ENCODE measurements around the gene SSTR5. TPM values are rescaled to one million over a fixed set of nuclear protein-coding genes. Genes with fewer than 3 reads are reported as not detected.

SSTR5 gene
- total and polyA plus RNA-seq, 2 donors (not counting 1 experiment from before 2014, with no cell fraction given), result not detected

- Histone ChIP-seq H3K4me3 (ENCODE audit: control extremely low read depth in 1 of 5, extremely low read depth in 1 of 5, insufficient read depth in 1 of 5, low read depth in 2 of 5, low read length in 4 of 5) (no peak overlapping the region), H3K4me2 (replicated peaks; ENCODE audit: low read depth, low read length, poor library complexity, severe bottlenecking) (no peak overlapping the region), H3K4me1 (ENCODE audit: control insufficient read depth in 2 of 2, insufficient read depth in 2 of 2, low read length in 2 of 2) (no peaks in the 10 kb centered on the region), H3K27ac (ENCODE audit: low read length in 2 of 2) (no peak overlapping the region), H2AFZ (ENCODE audit: insufficient read depth, low read depth, low read length, poor library complexity, severe bottlenecking) (no peak overlapping the region), H3K9ac (ENCODE audit: low read length) (no peak overlapping the region), H3K36me3 (replicated peaks in 1 of 2; ENCODE audit: control extremely low read depth in 1 of 2, control insufficient read depth in 1 of 2, extremely low read depth in 1 of 2, insufficient read depth in 2 of 2, low read length in 1 of 2) (no peaks in the 10 kb centered on the region), H3K27me3 (replicated peaks in 1 of 4; ENCODE audit: control extremely low read depth in 1 of 4, control insufficient read depth in 3 of 4, insufficient read depth in 4 of 4, low read length in 3 of 4) (no peaks in the 10 kb centered on the region), H3K79me2 (ENCODE audit: control insufficient read depth, insufficient read depth, low read length) (no peaks in the 10 kb centered on the region), H4K20me1 (ENCODE audit: control insufficient read depth, insufficient read depth, low read length, poor library complexity, severe bottlenecking) (no peaks in the 10 kb centered on the region), H3K9me3 (ENCODE audit: control extremely low read depth in 1 of 3, control insufficient read depth in 2 of 3, insufficient read depth in 1 of 3, low read length in 2 of 3) (peaks cover 0 to 3% (median 0%) of the 10 kb centered on the region in 3 donors)
- WGBS (ENCODE audit: insufficient coverage), result 81% methylated on average over 16 of the region's 16 CpGs
- POLR2A ChIA-PET, result no interaction called here
- Mint-ChIP-seq H3K4me1 (no peaks in the 10 kb centered on the region), H3K27me3 (no peaks in the 10 kb centered on the region), H3K4me3 (no peak overlapping the region), H3K27ac (no peak overlapping the region), H3K9me3 (ENCODE audit: insufficient read depth) (no peaks in the 10 kb centered on the region)
- ATAC-seq (ENCODE audit: low read depth) (no peak), DNase-seq (no peak)
- CTCF ChIA-PET, result no interaction called here
- no peak for TF ChIP-seq EZH2 (IDR thresholded peaks at IDR 0.05; ENCODE audit: borderline replicate concordance, insufficient read depth, low read depth, low read length, poor library complexity, severe bottlenecking)
- TF ChIP-seq CTCF (IDR thresholded peaks at IDR 0.05), result no peak
- intact Hi-C loops (cut with micrococcal nuclease), result no loop called here
Observed at GRCh38 chr16:1047801-1048200, 24.7 kb upstream of the SSTR5 start.

GRCh38 chr16:1048442-1049112, 24.0 kb upstream of the SSTR5 start:
- Mint-ChIP-seq H3K4me1 (no peaks in the 10 kb centered on the region), H3K9me3 (ENCODE audit: insufficient read depth) (no peaks in the 10 kb centered on the region), H3K27me3 (no peaks in the 10 kb centered on the region), H3K4me3 (no peak overlapping the region), H3K27ac (no peak overlapping the region)
- Histone ChIP-seq H4K20me1 (ENCODE audit: control insufficient read depth, insufficient read depth, low read length, poor library complexity, severe bottlenecking) (no peaks in the 10 kb centered on the region), H3K79me2 (ENCODE audit: control insufficient read depth, insufficient read depth, low read length) (no peaks in the 10 kb centered on the region), H3K9ac (ENCODE audit: low read length) (no peak overlapping the region), H3K36me3 (replicated peaks in 1 of 2; ENCODE audit: control extremely low read depth in 1 of 2, control insufficient read depth in 1 of 2, extremely low read depth in 1 of 2, insufficient read depth in 2 of 2, low read length in 1 of 2) (no peaks in the 10 kb centered on the region), H3K27ac (ENCODE audit: low read length in 2 of 2) (no peak overlapping the region), H2AFZ (ENCODE audit: insufficient read depth, low read depth, low read length, poor library complexity, severe bottlenecking) (no peak overlapping the region), H3K4me2 (replicated peaks; ENCODE audit: low read depth, low read length, poor library complexity, severe bottlenecking) (no peak overlapping the region), H3K4me3 (ENCODE audit: control extremely low read depth in 1 of 5, extremely low read depth in 1 of 5, insufficient read depth in 1 of 5, low read depth in 2 of 5, low read length in 4 of 5) (no peak overlapping the region), H3K27me3 (replicated peaks in 1 of 4; ENCODE audit: control extremely low read depth in 1 of 4, control insufficient read depth in 3 of 4, insufficient read depth in 4 of 4, low read length in 3 of 4) (no peaks in the 10 kb centered on the region), H3K4me1 (ENCODE audit: control insufficient read depth in 2 of 2, insufficient read depth in 2 of 2, low read length in 2 of 2) (no peaks in the 10 kb centered on the region), H3K9me3 (ENCODE audit: control extremely low read depth in 1 of 3, control insufficient read depth in 2 of 3, insufficient read depth in 1 of 3, low read length in 2 of 3) (peaks cover 0 to 3% (median 0%) of the 10 kb centered on the region in 3 donors)
- TF ChIP-seq EZH2 (IDR thresholded peaks at IDR 0.05; ENCODE audit: borderline replicate concordance, insufficient read depth, low read depth, low read length, poor library complexity, severe bottlenecking) (no peak), CTCF (IDR thresholded peaks at IDR 0.05) (no peak)
- POLR2A ChIA-PET, result no interaction called here
- CTCF ChIA-PET, result no interaction called here
- no peak for DNase-seq
- no peak for ATAC-seq (ENCODE audit: low read depth)
- 26% methylated on average over 37 of the region's 37 CpGs for WGBS (ENCODE audit: insufficient coverage)
- intact Hi-C loops (cut with micrococcal nuclease), result no loop called here

Data from B cell (primary cell).